ENCODE measurements around the gene PRG2.

The PRG2 gene

GRCh38 chr11:57386178-57386940, 4.1 kb downstream of the PRG2 start:
- TF ChIP-seq, protein P1, sequence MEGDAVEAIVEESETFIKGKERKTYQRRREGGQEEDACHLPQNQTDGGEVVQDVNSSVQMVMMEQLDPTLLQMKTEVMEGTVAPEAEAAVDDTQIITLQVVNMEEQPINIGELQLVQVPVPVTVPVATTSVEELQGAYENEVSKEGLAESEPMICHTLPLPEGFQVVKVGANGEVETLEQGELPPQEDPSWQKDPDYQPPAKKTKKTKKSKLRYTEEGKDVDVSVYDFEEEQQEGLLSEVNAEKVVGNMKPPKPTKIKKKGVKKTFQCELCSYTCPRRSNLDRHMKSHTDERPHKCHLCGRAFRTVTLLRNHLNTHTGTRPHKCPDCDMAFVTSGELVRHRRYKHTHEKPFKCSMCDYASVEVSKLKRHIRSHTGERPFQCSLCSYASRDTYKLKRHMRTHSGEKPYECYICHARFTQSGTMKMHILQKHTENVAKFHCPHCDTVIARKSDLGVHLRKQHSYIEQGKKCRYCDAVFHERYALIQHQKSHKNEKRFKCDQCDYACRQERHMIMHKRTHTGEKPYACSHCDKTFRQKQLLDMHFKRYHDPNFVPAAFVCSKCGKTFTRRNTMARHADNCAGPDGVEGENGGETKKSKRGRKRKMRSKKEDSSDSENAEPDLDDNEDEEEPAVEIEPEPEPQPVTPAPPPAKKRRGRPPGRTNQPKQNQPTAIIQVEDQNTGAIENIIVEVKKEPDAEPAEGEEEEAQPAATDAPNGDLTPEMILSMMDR (IDR thresholded peaks at IDR 0.05) = no peak
- Histone ChIP-seq H3K27ac (no peak overlapping the region), H3K27me3 (no peaks in the 10 kb centered on the region), H3K36me3 (no peaks in the 10 kb centered on the region), H3K9me3 (no peaks in the 10 kb centered on the region), H3K4me3 (ENCODE audit: low read depth in 1 of 2, low read length in 1 of 2) (no peak overlapping the region), H3K4me1 (ENCODE audit: control insufficient read depth in 1 of 2, insufficient read depth in 1 of 2, low read depth in 1 of 2, low read length in 1 of 2) (peaks cover 1 to 2% of the 10 kb centered on the region in 2 experiments)

GRCh38 chr11:57380975-57381374, 9.5 kb downstream of the PRG2 start, which contains the start of gene PRG3:
Gene PRG3 (minus strand): TSS chr11:57381150. CDS start chr11:57380708, 442 bp downstream.
- Histone ChIP-seq H3K36me3 (no peaks in the 10 kb centered on the region), H3K4me3 (ENCODE audit: low read depth in 1 of 2, low read length in 1 of 2) (no peak within 1 kb of the TSS), H3K9me3 (no peaks in the 10 kb centered on the region), H3K27me3 (peaks cover 24% of the 10 kb centered on the region), H3K27ac (no peak within 1 kb of the TSS), H3K4me1 (ENCODE audit: control insufficient read depth in 1 of 2, insufficient read depth in 1 of 2, low read depth in 1 of 2, low read length in 1 of 2) (no peaks in the 10 kb centered on the region)
- TF ChIP-seq, protein P1 (IDR thresholded peaks at IDR 0.05) = no peak

DNA sequence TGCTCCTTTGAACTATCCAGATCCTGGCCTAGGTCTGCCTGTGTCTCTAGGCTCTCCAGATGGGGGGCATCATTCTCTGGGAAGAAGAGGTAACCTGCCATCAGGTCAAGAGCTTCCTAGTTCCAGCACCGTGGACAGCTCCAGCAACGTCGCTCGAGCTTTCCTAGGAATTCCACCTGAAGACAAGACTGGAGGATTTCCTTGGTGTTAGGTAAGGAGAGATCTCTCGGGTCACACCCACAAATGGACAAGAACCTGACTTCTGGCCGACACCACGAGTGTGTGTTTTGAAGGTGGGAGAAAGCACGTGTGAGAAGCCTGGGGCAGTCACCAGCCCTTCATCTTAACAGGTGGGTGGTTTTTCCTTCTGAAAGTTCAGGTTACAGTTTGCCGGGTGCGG, 10.7 kb downstream of the PRG2 start:
- TF ChIP-seq, protein P1 (IDR thresholded peaks at IDR 0.05) = no peak
- H3K4me1 ChIP-seq (ENCODE audit: control insufficient read depth in 1 of 2, insufficient read depth in 1 of 2, low read depth in 1 of 2, low read length in 1 of 2) = no peaks in the 10 kb centered on the region
- peaks cover 24% of the 10 kb centered on the region for H3K27me3 ChIP-seq
- no peak overlapping the region for H3K27ac ChIP-seq
- no peaks in the 10 kb centered on the region for H3K36me3 ChIP-seq
- no peaks in the 10 kb centered on the region for H3K9me3 ChIP-seq
- no peak overlapping the region for H3K4me3 ChIP-seq (ENCODE audit: low read depth in 1 of 2, low read length in 1 of 2)

GRCh38 chr11:57378186-57378585, 12.3 kb downstream of the PRG2 start:
- TF ChIP-seq, protein P1 (IDR thresholded peaks at IDR 0.05) = no peak
- Histone ChIP-seq H3K36me3 (no peaks in the 10 kb centered on the region), H3K27me3 (peaks cover 24% of the 10 kb centered on the region), H3K27ac (no peak overlapping the region), H3K4me1 (ENCODE audit: control insufficient read depth in 1 of 2, insufficient read depth in 1 of 2, low read depth in 1 of 2, low read length in 1 of 2) (no peaks in the 10 kb centered on the region), H3K4me3 (ENCODE audit: low read depth in 1 of 2, low read length in 1 of 2) (no peak overlapping the region), H3K9me3 (no peaks in the 10 kb centered on the region)

- no peak overlapping the region for H3K4me3 ChIP-seq (ENCODE audit: low read depth in 1 of 2, low read length in 1 of 2)
- no peaks in the 10 kb centered on the region for H3K36me3 ChIP-seq
- TF ChIP-seq, protein P1 (IDR thresholded peaks at IDR 0.05) = no peak
- no peaks in the 10 kb centered on the region for H3K9me3 ChIP-seq
- H3K27ac ChIP-seq = no peak overlapping the region
- H3K4me1 ChIP-seq (ENCODE audit: control insufficient read depth in 1 of 2, insufficient read depth in 1 of 2, low read depth in 1 of 2, low read length in 1 of 2) = no peaks in the 10 kb centered on the region
- H3K27me3 ChIP-seq = peaks cover 24% of the 10 kb centered on the region
Measured at GRCh38 chr11:57377107-57377506, 13.3 kb downstream of the PRG2 start.

Measured in neutrophil (primary cell).